Right lobe of liver (tissue), 4 donors: Measurements from ENCODE around the gene TIGD1.

ENCODE experiments used
- CTCF ChIP-seq, 4 donors: fragments of 200-600 bp in 3 of 4; fragments of 450-650 bp in 1 of 4; IDR thresholded peaks; one replicate each; pipeline versions ENCODE4 v1.5.1 to v1.8.0; 2016 to 2022; ENCODE audit warnings: antibody characterized with exemption in 4 of 4, mild to moderate bottlenecking in 2 of 4
- POLR2A ChIP-seq: fragments of 450-650 bp; IDR thresholded peaks from one replicate; pipeline ENCODE4 v1.6.1; 2017; ENCODE audit warnings: antibody characterized with exemption, mild to moderate bottlenecking
- donor health status: DM: no; HTN: no; CAD: no.
- donor health status: DM: no; HTN: no; CAD: no.
- donor health status: DM: no; HTN: yes; CAD: no.

- no peak for TF ChIP-seq POLR2A
- TF ChIP-seq CTCF (IDR thresholded peaks at IDR 0.05): no peak
Observed at GRCh38 chr2:232529806-232530547, 20.4 kb downstream of the TIGD1 start.
